ENCODE measurements around the gene RFX6. TPM values are rescaled to one million over a fixed set of nuclear protein-coding genes. Genes with fewer than 3 reads are reported as not detected.

RFX6 gene
- not detected in 2 replicates for total RNA-seq

GRCh38 chr6:116876635-116877611 is at the start of gene RFX6:
Gene RFX6, plus strand, starts transcription at chr6:116877242. Its CDS starts 34 bp downstream, at chr6:116877276.

DNA sequence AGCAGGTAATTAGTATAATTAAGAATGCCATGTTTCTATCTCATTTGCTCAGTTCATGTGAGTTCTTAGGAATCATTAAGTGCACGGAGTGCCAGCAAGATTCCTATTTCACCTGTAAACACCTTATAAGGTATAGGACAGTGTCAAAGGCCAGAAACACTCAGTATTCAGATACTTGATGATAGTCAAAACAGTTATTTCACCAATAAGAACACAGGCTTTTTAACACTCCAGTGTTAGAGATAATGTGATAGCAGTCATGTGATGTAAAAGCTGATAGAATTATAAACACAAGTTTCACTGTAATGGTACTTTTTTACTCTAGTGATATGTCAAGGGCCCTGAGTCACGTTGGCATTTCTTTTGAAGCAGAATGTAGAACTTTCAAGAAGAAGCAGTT is 48.1 kb upstream of the RFX6 start, which contains the start of gene GPRC6A:
GPRC6A (minus strand) TSS at position 101 of the 400 bp plus-strand sequence; CDS start at position 31, 70 bp downstream.

Other genes with a start within 250 kb of the RFX6 start
- gene ZUP1, start 208.5 kb upstream of the RFX6 start, total RNA-seq, result 15.4 and 21.1 TPM in 2 replicates
- gene KPNA5, start 196.0 kb upstream of the RFX6 start, total RNA-seq, result 5.3 and 6.6 TPM in 2 replicates
- not detected in 2 replicates for gene FAM162B, start 111.5 kb upstream of the RFX6 start, total RNA-seq
- under 0.01 TPM in 1 of 2 replicates, not detected in the other for gene GPRC6A, start 48.2 kb upstream of the RFX6 start, total RNA-seq

All from tracheal epithelial cell (primary cell).